HepG2 (cell line): ENCODE measurements around the gene GFRA1. TPM values are rescaled to one million over a fixed set of nuclear protein-coding genes. Genes with fewer than 3 reads are reported as not detected.

Experiments used
- ATAC-seq: fragments of 200-7000 bp; cut with Tn5 transposase; 3 replicates; pipeline ENCODE4 v1.9.1; 2020; ENCODE audit warnings: mild to moderate bottlenecking, moderate library complexity
- BruUV-seq: library from RNA; stranded (reverse); fragments of 400-500 nt; replicated peaks from 2 replicates; lab custom pipeline; 2021; lab: Mats Ljungman, UMichigan
- CTCF ChIA-PET: fragments of 300-600 bp; formaldehyde crosslinking; extraction: SDS; loops from one replicate; lab custom pipeline; 2021; ENCODE audit warnings: low total read pairs, inconsistent platforms, low intra/inter-chr PET ratio; lab: Yijun Ruan, JAX
- POLR2A ChIA-PET: fragments of 350-600 bp; sonication (Branson Sonifier 250); formaldehyde crosslinking; loops from one replicate; lab custom pipeline; 2020; ENCODE audit warnings: antibody characterized with exemption, inconsistent platforms; lab: Yijun Ruan, JAX
- DNase-seq: peaks from one replicate; pipeline ENCODE4 v3.0.0-alpha.2; 2015; ENCODE audit warnings: low spot score
- FAIRE-seq: peaks from 3 replicates; lab custom pipeline; 2011; peaks lifted over from hg19 to GRCh38; lab: Jason Lieb, UNC
- H2AFZ ChIP-seq: one replicate; pipeline ENCODE4 v1.6.1; 2011; ENCODE audit warnings: low read length, inconsistent platforms
- H3K27ac ChIP-seq: fragments of 300-600 bp; 3 replicates; pipeline ENCODE4 v1.8.0; 2011; ENCODE audit warnings: mixed run types, mild to moderate bottlenecking, mixed read lengths, low read length, inconsistent platforms; ENCODE audit not compliant: insufficient read depth; ENCODE audit errors: extremely low read length
- H3K27me3 ChIP-seq, 2 experiments: fragments of 200-600 bp in 1 of 2; 2 replicates in 1 of 2; 3 replicates in 1 of 2; pipeline versions ENCODE4 v1.6.0 to v1.8.0; 2011; ENCODE audit warnings: low read length in 2 of 2, mild to moderate bottlenecking in 2 of 2, moderate library complexity in 2 of 2, inconsistent platforms in 1 of 2; ENCODE audit not compliant: insufficient read depth in 2 of 2, control insufficient read depth in 1 of 2
- H3K36me3 ChIP-seq, 2 experiments: fragments of 200-600 bp in 1 of 2; replicated peaks in 1 of 2; 2 replicates in 1 of 2; 3 replicates in 1 of 2; pipeline versions ENCODE4 v1.5.1 to v1.8.0; 2011; ENCODE audit warnings: low read length in 2 of 2, inconsistent platforms in 1 of 2; ENCODE audit not compliant: insufficient read depth in 2 of 2, control insufficient read depth in 1 of 2
- H3K4me1 ChIP-seq: 2 replicates; pipeline ENCODE4 v1.5.1; 2012; ENCODE audit warnings: low read length, inconsistent platforms; ENCODE audit not compliant: insufficient read depth
- H3K4me2 ChIP-seq: 2 replicates; pipeline ENCODE4 v1.6.0; 2011; ENCODE audit warnings: low read depth, low read length, inconsistent platforms
- H3K4me3 ChIP-seq, 3 experiments: fragments of 200-600 bp in 1 of 3; sonication (generic), shearing (Covaris generic) in 1 of 3; replicated peaks in 1 of 3; 2 replicates each; pipeline ENCODE4 v1.5.1; 2011 to 2016; ENCODE audit warnings: low read length in 3 of 3, inconsistent platforms in 2 of 3, low read depth in 2 of 3, mild to moderate bottlenecking in 2 of 3, control low read depth in 1 of 3, mixed read lengths in 1 of 3; ENCODE audit not compliant: insufficient read depth in 1 of 3
- H3K79me2 ChIP-seq: one replicate; pipeline ENCODE4 v1.6.1; 2011; ENCODE audit warnings: low read length, inconsistent platforms; ENCODE audit not compliant: insufficient read depth
- H3K9ac ChIP-seq: 2 replicates; pipeline ENCODE4 v1.6.0; 2011; ENCODE audit warnings: mild to moderate bottlenecking, low read depth, low read length, inconsistent platforms; ENCODE audit not compliant: insufficient read depth
- H3K9me3 ChIP-seq: 2 replicates; pipeline ENCODE4 v1.5.1; 2012; ENCODE audit warnings: mild to moderate bottlenecking, low read length
- H4K20me1 ChIP-seq: 2 replicates; pipeline ENCODE4 v1.6.0; 2011; ENCODE audit warnings: inconsistent platforms, mild to moderate bottlenecking, low read length, moderate library complexity; ENCODE audit not compliant: insufficient read depth
- IRF2 ChIP-seq: IDR thresholded peaks from 2 replicates; pipeline ENCODE4 v1.6.1; 2018; ENCODE audit warnings: missing genetic modification reagents, missing compliant biosample characterization
- LBX2 ChIP-seq: sonication (generic); formaldehyde crosslinking; IDR thresholded peaks from 2 replicates; pipeline ENCODE4 v1.5.0; 2020; ENCODE audit warnings: missing genetic modification reagents, mild to moderate bottlenecking, borderline replicate concordance
- MED8 ChIP-seq: sonication (generic); formaldehyde crosslinking; IDR thresholded peaks from 2 replicates; pipeline ENCODE4 v1.8.1; 2023; ENCODE audit warnings: mild to moderate bottlenecking, missing genetic modification reagents; ENCODE audit not compliant: insufficient replicate concordance
- MTF1 ChIP-seq: sonication (generic); formaldehyde crosslinking; IDR thresholded peaks from 2 replicates; pipeline ENCODE4 v1.5.0; 2020; ENCODE audit warnings: missing genetic modification reagents
- NFAT5 ChIP-seq: sonication (generic); formaldehyde crosslinking; IDR thresholded peaks from 2 replicates; pipeline ENCODE4 v1.4.0; 2020; ENCODE audit warnings: missing genetic modification reagents
- RFX3 ChIP-seq: IDR thresholded peaks from 2 replicates; pipeline ENCODE4 v1.6.1; 2016; ENCODE audit warnings: missing biosample characterization, missing genetic modification reagents
- SRSF9 ChIP-seq: fragments of 200-400 bp; formaldehyde crosslinking; IDR thresholded peaks from 2 replicates; pipeline ENCODE4 v1.6.1; 2018; ENCODE audit warnings: borderline replicate concordance, mild to moderate bottlenecking, low read depth, low read length; ENCODE audit not compliant: insufficient read depth, poor library complexity, severe bottlenecking
- YEATS2 ChIP-seq: sonication (generic); formaldehyde crosslinking; IDR thresholded peaks from 2 replicates; pipeline ENCODE4 v1.4.0; 2020; ENCODE audit warnings: missing genetic modification reagents, borderline replicate concordance
- ZBED4 ChIP-seq: sonication (generic); formaldehyde crosslinking; IDR thresholded peaks from 2 replicates; pipeline ENCODE4 v1.4.0; 2020; ENCODE audit warnings: missing genetic modification reagents, borderline replicate concordance
- ZNF598 ChIP-seq: sonication (generic); formaldehyde crosslinking; IDR thresholded peaks from 2 replicates; pipeline ENCODE4 v1.5.1; 2020; ENCODE audit warnings: mild to moderate bottlenecking, missing genetic modification reagents, borderline replicate concordance
- ZNF775 ChIP-seq: sonication (generic); formaldehyde crosslinking; IDR thresholded peaks from 2 replicates; pipeline ENCODE4 v1.4.0; 2020; ENCODE audit warnings: missing genetic modification reagents, mild to moderate bottlenecking, moderate library complexity, borderline replicate concordance
- WGBS: methylation state at CpG from one replicate; pipeline ENCODE4 v1.1.6; 2017; ENCODE audit warnings: low lambda C conversion rate; 5-methylcytosine and 5-hydroxymethylcytosine counted together
- in situ Hi-C: cut with HindIII; loops from 2 replicates; pipeline ENCODE4 v1.10.0; 2017; ENCODE audit warnings: low pct_unique_long_range_greater_than_20kb; ENCODE audit not compliant: extremely low pct_ligation_motif_present
- intact Hi-C: fragments of 100-400 bp; cut with micrococcal nuclease; formaldehyde crosslinking; loops from one replicate; pipeline ENCODE4 v1.10.0; 2022; ENCODE audit not compliant: unreplicated experiment
- polyA plus RNA-seq, 8 experiments: library from polyadenylated mRNA; depleted of rRNA in 3 of 8; stranded (reverse) in 7 of 8; unstranded in 1 of 8; fragments of >200 nt; fragmentation: Illumina TruSeq in 4 of 8; extraction: Trizol in 4 of 8; gene quantifications; 2 replicates each; pipeline versions ENCODE4 v1.2.1 to v1.2.3, GENCODE V29; 2011 to 2016; ENCODE audit warnings: low read depth in 4 of 8, missing spikeins in 1 of 8, mixed read lengths in 1 of 8; ENCODE audit not compliant: insufficient read depth in 1 of 8
- total RNA-seq, 5 experiments: library from RNA; depleted of rRNA; stranded (reverse); fragments of >200 nt; fragmentation: Illumina TruSeq; extraction: Trizol; gene quantifications; 2 replicates each; pipeline ENCODE4 v1.2.3, GENCODE V29; 2016; ENCODE audit warnings: low read depth in 1 of 5

The GFRA1 gene
- total and polyA plus RNA-seq, 2 of the 13 experiments (the other 11 are each of a cell fraction or from before 2014, with no cell fraction given), result not detected

GRCh38 chr10:116286626-116287200 is 13.7 kb upstream of the GFRA1 start (continued):
- no peak for TF ChIP-seq RFX3

GRCh38 chr10:116281775-116282174 is 8.8 kb upstream of the GFRA1 start:
- no peak for ATAC-seq
- CTCF ChIA-PET, result no interaction called here
- H3K4me1 ChIP-seq, result no peaks in the 10 kb centered on the region
- 0% methylated on average over 3 of the region's 3 CpGs for WGBS
- no peak overlapping the region for H3K4me3 ChIP-seq
- H3K9ac ChIP-seq, result no peak overlapping the region
- no peak for DNase-seq
- intact Hi-C loops, result no loop called here
- no peaks in the 10 kb centered on the region for H3K79me2 ChIP-seq
- no peaks in the 10 kb centered on the region for H3K36me3 ChIP-seq
- H3K27me3 ChIP-seq, result no peaks in the 10 kb centered on the region
- H3K4me2 ChIP-seq, result no peak overlapping the region
- POLR2A ChIA-PET, result no interaction called here
- no peaks in the 10 kb centered on the region for H4K20me1 ChIP-seq
- no peak overlapping the region for H2AFZ ChIP-seq
- in situ Hi-C loops, result loop anchor here (10.0 kb wide), 2 partner anchors 477 to 577 kb away; no protein-coding TSS in a partner anchor
- FAIRE-seq, result no peak
- H3K9me3 ChIP-seq, result no peaks in the 10 kb centered on the region
- no TSS peak for BruUV-seq
- H3K27ac ChIP-seq, result no peak overlapping the region
- TF ChIP-seq ZNF775 (CRISPR knock-in tag) (no peak), SRSF9 (no peak), MTF1 (CRISPR knock-in tag) (no peak), YEATS2 (CRISPR knock-in tag) (no peak), ZBED4 (no peak), LBX2 (CRISPR knock-in tag) (no peak), IRF2 (CRISPR knock-in tag) (no peak), NFAT5 (CRISPR knock-in tag) (no peak), ZNF598 (no peak), MED8 (no peak)
